Activated T-helper 1 cell treated with anti-CD3 and anti-CD28 coated beads, Interleukin-2, amount 50 U/mL, for 16 hours (primary cell): ENCODE data around the gene MYPOP.

ENCODE experiments used
- DNase-seq, 2 donors: peaks; one replicate each; pipeline ENCODE4 v3.0.0-alpha.2; 2020; ENCODE audit warnings: low read depth in 1 of 2, low spot score in 1 of 2

The MYPOP gene

DNA sequence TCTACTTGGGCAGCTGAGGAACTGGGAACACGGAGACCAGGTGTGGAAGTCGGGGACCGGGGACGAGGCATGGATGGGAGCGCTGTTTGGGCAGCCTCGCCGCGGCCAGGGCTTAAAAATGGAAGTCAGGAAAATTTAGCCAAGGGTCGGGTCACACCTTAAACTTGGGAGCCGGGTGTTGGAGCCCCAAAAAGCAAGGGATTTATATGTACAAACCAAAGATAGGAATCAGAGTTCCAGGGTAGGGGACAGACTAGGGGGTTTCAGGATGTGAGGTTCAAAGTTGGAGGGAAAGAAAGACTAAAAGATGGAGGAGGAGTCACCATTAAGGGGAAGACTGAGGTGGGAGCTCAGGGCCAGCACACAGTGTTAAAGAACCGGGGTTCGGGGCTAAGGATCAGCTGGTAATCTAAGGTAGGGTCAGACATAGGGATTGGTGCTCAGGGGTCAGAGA is 37.8 kb downstream of the MYPOP start:
- DNase-seq, result no peak

DNA sequence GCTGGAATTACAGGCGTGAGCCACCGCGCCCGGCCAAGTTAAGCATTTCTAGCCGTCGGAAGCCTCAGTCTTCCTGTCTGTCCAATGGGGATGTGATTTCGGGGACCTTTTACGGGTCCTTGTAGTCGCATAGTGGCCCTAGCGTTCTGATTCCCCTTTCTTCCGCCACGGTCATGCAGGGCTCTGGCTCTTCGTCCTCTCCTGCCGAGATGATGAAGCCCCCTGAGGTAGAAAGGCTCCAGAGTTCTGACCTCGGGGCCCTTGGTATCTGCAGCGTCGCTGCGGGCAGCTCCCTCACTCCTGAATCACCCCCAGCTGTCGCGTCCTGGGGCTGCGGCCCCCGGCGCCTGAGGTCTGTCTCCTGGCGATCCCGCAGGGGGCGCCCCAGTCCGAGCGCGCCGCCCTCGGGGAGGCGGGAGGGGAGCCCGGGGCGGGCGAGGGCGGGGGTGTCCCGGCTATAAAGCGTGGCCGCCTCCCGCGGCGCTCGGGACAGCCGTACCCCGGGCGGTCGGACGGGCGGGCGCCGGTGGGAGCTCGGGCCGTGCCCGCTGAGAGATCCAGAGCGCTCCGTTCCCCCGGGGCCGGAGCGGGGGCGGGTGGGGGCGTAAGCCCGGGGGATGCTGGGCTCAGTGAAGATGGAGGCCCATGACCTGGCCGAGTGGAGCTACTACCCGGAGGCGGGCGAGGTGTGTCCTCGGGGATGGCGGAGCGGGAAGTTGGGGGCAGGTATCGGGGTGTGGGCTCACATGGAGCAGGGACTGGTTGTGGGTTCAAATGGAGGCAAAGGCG is 38.4 kb downstream of the MYPOP start, which contains the start of gene FOXA3:
Gene FOXA3 (plus strand): TSS at position 487 of the 789 bp plus-strand sequence. CDS start 131 bp downstream, at position 618.
- DNase-seq, result peak in 1 of 2 donors; percentile 50

DNA sequence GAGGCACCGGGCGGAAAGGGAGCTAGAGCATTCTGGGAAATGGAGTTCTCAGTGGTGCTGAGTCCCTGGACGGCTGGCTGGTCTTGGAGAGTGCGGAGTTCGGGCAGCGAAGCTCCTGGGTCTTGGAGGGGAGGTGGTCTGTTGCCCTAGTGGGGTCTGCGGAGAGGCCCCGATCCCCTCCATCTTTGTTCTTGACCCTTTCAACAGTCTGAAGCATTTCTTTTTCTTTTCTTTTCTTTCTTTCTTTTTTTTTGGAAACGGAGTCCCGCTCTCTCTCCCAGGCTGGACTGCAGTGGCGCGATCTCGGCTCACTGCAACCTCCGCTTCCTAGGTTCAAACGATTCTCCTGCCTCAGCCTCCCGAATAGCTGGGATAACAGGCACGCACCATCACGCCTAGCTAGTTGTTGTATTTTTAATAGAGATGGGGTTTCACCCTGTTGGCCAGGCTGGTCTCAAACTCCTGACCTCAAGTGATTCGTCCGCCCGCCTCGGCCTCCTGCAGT is 39.0 kb downstream of the MYPOP start:
- no peak for DNase-seq

DNA sequence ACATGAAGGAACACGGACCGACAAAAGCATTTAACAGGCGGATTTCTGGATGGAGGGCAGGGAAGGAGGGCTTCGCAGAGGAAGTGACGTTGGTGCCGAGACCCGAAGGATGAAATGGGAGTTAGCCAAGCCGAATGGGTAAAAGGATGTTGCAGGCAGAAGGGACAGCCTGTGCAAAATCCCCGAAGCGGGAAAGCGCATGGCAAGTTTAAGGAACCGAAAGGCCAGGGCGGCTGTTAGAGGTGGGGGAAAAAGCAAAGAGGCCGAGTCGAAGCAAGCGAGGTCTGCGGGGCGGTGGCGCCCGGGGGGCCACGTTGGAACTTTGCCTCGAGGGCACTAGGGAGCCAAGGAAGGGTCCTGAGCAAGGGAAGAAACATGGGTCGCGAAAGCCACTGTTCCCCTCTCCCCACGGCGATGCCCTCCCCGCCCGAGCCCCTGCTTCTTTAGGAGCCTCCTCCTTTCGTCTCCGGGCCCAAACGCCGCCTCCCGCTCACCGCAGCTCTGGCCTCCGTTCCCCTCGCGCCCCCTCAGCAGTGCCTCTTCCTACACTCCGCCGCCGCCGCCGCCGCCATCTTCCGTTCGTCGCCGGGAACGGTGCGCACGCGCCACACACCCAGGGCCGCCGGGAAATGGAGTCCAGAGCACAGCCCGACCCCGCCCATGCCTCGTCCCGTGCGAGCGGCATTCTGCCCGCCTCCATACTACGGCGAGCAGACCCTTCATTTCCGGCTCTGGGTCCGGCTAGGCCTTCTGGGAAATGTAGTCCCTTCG is 39.7 kb downstream of the MYPOP start, which contains the start of gene SYMPK:
Gene SYMPK (minus strand): TSS at position 584 of the 771 bp plus-strand sequence. CDS start 8,652 bp downstream, outside the sequence.
- DNase-seq, result peak; percentile 98

DNA sequence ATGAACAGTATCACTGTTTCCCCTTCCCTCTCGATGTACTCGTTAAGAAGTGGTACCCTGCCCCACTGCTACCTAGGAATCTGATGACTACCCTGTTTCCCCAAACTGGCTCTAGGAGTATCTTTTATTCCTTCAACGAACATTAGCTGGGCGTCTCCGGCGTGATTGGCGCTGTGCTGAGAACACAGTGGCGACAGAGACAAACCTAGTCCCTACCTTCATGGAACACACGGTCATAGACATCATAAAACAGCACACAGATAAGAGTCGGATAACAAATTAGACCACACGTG is 40.2 kb downstream of the MYPOP start:
- DNase-seq, result no peak

DNA sequence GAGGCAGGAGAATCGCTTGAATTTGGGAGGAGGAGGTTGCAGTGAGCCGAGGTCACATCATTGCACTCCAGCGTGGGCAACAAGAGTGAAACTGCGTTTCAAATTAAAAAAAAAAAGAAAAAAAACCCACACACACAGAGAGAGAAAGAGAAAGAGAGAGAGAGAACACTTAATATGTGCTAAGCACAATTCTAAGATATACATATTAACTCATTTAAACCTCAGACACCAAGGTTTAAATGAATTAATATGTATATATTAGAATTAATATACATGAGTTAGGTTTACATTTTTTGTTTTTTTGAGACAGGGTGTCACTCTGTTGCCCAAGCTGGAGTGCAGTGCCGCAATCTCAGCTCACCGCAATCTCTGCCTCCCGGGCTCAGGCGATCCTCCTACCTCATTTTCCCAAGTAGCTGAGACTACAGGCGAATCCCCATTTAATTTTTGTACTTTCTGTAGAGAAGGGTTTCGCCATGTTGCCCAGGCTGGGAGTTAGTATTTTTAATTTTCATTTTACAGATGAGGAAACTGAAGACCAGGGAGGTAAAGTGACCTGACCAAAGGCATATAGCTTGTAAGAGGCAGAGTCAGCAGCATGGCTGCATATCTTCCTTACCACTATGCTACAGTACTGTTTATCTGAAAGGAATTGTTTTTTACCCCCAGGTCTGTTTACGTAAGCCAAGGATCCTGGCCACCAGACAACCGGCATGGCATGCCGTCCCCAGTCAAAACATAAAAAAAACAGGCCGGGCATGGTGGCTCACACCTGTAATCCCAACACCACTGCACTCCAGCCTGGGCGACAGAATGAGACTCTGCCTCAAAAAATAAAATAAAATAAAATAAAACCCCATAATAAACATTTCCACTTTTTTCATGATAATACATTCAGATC is 41.8 kb downstream of the MYPOP start:
- no peak for DNase-seq

DNA sequence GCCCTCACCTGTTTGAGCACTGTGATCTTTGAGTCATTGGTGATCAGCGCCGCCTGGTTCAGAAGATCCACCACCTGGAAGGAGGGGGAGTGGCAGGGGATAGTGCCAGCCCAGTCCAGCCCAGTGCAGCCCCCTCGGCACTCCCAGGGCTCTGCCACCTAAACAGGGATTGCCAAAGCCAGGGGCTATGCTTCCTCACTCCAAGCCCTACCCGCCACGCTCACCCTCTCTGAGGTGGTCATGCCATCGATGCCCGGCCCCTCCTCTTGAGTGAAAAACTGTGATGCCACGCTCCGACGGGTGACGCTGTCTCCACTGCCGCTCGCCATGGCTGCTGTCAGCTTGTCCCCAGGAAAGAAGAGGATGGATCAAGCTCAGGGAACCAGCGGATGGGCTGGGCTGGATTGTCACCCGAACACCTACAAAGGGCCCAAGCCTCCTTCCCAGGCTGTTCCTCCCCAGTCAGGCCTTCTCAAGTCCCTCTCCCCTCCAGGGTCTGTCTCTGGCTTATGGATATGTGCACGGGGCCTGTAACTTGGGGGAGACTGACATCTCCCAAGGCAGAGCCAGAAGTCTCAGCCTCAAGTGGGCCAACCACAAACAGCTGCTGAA is 48.1 kb downstream of the MYPOP start:
- no peak for DNase-seq

DNA sequence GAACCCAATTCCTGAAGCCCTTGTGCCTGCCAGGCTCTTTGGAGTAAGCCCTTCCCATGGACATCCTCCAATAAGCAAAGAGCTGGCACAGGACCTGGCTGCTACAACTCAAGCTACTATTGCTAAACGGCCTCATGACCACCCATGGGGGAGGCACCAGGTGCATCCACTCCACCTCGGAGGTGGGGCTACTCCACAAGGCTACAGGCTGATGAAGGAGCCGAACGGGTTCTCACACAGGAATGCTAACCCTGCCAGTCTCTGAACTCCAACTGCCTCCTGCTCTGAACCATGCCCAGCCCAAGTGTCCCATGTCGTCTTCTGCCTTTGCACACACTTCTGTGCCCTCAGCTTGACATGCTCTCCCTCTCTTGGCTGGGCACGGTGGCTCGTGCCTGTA is 49.4 kb downstream of the MYPOP start:
- no peak for DNase-seq

DNA sequence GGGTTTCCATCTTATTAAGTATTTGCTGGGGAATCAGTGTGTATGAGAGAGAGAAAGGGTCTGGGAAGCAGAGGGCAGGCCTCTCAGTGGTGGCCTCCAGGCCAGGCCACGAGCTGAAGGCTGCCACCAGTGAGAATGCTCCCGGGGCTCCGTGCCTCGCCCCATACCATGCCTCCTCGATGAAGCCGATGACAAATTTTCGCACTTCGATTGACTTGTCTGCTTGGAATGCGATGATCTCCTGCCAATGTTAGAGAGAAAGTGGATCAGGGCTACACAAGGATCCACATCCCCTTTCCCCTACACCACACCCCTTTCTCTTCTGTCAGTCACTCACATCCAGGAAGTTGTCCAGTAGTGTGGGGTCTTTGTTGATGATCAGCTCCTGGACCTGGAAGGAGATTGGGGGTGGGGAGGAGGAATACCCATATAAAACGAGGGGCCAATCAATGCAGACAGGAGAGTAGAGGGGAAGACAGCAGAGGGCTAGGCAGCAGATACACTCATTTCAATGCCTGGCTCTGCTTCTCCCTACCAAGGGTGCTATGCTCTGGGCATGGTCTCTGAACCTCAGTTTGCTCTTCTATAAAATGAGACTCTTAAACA is 50.2 kb downstream of the MYPOP start:
- no peak for DNase-seq

DNA sequence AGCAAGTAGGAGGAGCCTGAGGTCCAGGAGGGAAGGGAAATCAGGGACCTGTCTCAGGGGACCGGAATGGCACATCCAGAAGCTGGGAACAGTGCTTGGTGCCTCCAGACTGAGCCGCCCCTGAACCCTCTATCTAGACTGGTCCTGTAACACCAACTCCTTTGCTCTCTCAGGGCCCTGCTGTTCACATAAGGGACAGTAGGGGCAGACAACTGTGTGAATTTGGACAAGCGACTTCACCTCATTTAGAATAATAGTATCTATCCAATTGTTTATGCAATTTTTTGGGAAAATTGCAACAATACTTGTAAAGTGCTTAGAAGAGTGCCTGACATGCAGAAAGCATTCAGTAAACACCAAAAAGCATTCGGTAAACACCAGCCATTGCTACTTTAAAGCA is 53.5 kb downstream of the MYPOP start:
- no peak for DNase-seq

DNA sequence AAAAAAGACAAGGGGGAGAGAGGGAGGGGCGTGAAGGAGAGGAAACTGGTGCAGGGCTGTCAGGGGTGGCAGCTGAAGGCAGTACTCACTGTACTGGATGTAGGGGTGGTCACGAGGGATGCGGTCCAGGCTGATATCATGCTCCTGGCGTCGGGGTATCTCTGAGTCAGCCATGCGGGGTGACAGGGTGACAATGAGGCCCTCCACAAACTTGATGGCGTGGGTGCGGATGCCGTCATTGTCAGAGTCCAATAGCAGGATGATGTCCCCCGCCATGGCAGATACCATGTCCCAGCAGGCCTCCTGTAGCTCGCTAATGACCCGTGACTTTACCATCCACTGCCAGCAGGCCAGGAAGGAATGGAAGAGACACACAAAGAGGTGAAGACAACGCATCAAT is 54.8 kb downstream of the MYPOP start:
- no peak for DNase-seq

DNA sequence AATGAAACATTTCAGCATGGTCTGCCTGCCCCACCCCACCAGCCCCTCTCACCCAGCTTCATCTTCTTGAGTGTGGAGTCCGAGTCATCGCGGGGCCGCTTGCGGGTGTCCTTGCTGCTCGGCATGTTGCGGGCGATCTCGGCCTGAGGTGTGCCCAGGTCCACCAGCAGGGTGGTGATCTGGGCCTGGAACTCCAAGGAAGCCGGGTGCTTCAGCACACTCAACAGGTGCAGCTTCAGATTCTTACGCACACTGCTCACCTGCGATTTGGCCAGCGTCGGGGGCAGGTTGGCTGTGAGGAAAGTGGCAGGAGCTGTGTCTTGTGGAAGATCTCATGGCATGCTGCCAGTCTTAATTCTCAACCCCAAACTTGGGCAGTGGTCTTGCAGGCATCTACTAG is 60.2 kb downstream of the MYPOP start:
- no peak for DNase-seq
